Lower leg skin (tissue), 4 donors: ENCODE measurements around the gene PKDREJ. TPM values are rescaled to one million over a fixed set of nuclear protein-coding genes. Genes with fewer than 3 reads are reported as not detected.

ENCODE experiments used
- DNase-seq, 2 donors: peaks; one replicate each; pipeline ENCODE4 v3.0.0-alpha.2; 2019; ENCODE audit warnings: low spot score in 2 of 2
- H3K4me3 ChIP-seq: fragments of 200-600 bp; sonication (generic); 2 replicates; pipeline ENCODE4 v1.5.1; 2017; ENCODE audit warnings: mild to moderate bottlenecking, low read depth; ENCODE audit not compliant: poor library complexity, severe bottlenecking
- POLR2A ChIP-seq, 2 donors: fragments of 450-650 bp; IDR thresholded peaks; one replicate each; pipeline ENCODE4 v1.6.1; 2016 to 2017; ENCODE audit warnings: antibody characterized with exemption in 2 of 2, mild to moderate bottlenecking in 1 of 2, moderate library complexity in 1 of 2
- WGBS, 2 donors: methylation state at CpG; one replicate each; pipeline ENCODE4 v1.1.5; 2018; 5-methylcytosine and 5-hydroxymethylcytosine counted together
- intact Hi-C: fragments of 100-400 bp; cut with DNase I; formaldehyde crosslinking; loops from one replicate; pipeline ENCODE4 v1.15.0; 2023; ENCODE audit warnings: low total_unique reads
- total RNA-seq, 4 donors: library from RNA; depleted of rRNA; stranded (reverse); fragments of >200 nt; gene quantifications; one replicate each; pipeline ENCODE4 v1.1.0, GENCODE V29; 2016
- TF ChIP-seq, protein P1 (sequence below), 3 donors: fragments of 450-650 bp; IDR thresholded peaks; one replicate each; pipeline ENCODE4 v1.5.1; 2016; ENCODE audit warnings: antibody characterized with exemption in 3 of 3, mild to moderate bottlenecking in 3 of 3, moderate library complexity in 2 of 3

Gene PKDREJ
- total RNA-seq, 4 donors from 2014 or later: 0.15 to 0.23 (median 0.23) TPM; not detected in 1

DNA sequence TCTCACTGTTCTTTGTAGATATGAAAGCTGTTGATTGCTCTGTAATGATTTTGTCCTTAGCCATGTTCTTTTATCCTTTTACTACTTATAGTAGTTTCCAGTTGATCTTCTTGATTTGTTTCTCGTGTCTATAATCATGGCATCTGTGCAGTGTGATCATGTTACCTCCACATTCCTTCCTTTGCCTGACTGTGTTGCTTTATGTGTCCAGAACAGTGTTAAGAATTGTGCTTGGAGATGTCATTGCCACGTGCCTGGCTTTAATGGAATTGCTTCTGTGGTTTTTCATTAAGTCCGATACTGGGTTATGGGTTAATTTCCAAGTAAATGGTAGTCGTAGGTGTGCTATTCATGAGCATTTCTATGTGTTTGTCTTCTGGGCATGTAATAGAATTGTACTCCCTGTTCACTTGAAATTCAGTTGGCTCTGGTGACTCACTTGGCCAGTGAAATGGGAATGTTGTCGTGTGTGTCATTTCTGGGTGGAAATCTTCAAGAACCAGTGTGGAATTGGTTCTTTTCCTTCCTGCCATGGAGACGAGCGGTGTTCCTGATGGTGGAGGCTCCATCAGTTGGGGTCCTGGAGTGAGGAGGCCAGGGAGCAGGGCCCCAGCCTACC lies 40.3 kb upstream of the PKDREJ start:
- no peak overlapping the region for H3K4me3 ChIP-seq
- no peak for DNase-seq
- TF ChIP-seq, protein P1, sequence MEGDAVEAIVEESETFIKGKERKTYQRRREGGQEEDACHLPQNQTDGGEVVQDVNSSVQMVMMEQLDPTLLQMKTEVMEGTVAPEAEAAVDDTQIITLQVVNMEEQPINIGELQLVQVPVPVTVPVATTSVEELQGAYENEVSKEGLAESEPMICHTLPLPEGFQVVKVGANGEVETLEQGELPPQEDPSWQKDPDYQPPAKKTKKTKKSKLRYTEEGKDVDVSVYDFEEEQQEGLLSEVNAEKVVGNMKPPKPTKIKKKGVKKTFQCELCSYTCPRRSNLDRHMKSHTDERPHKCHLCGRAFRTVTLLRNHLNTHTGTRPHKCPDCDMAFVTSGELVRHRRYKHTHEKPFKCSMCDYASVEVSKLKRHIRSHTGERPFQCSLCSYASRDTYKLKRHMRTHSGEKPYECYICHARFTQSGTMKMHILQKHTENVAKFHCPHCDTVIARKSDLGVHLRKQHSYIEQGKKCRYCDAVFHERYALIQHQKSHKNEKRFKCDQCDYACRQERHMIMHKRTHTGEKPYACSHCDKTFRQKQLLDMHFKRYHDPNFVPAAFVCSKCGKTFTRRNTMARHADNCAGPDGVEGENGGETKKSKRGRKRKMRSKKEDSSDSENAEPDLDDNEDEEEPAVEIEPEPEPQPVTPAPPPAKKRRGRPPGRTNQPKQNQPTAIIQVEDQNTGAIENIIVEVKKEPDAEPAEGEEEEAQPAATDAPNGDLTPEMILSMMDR (IDR thresholded peaks at IDR 0.05): no peak
- TF ChIP-seq POLR2A (IDR thresholded peaks at IDR 0.05): no peak
- 84 to 86% methylated on average over 7 of the region's 7 CpGs for WGBS, 2 donors
- intact Hi-C loops: no loop called here

DNA sequence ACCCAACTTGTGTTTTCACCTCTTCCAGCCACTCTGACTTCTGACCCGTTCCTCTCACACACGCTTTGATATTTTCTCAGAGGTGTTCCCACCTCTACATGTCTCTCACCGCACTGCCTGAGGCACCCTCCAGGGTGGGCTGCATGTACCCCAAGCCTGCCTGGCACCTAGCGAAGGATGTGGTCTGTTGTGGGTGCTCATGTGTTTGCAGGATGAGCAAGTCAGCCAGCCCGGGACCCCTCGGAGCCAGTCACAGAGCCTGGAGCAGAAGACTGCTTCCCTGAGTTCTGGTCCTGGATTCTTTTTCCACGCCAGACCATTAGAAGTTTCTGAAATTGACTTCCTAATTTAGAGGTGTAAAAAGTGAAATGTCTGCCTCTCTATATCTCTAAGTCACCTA lies 37.3 kb upstream of the PKDREJ start:
- 93 to 95% methylated on average over 7 of the region's 7 CpGs for WGBS, 2 donors
- DNase-seq: no peak
- TF ChIP-seq POLR2A (IDR thresholded peaks at IDR 0.05): no peak
- TF ChIP-seq, protein P1 (IDR thresholded peaks at IDR 0.05): no peak
- no peak overlapping the region for H3K4me3 ChIP-seq
- intact Hi-C loops: no loop called here

DNA sequence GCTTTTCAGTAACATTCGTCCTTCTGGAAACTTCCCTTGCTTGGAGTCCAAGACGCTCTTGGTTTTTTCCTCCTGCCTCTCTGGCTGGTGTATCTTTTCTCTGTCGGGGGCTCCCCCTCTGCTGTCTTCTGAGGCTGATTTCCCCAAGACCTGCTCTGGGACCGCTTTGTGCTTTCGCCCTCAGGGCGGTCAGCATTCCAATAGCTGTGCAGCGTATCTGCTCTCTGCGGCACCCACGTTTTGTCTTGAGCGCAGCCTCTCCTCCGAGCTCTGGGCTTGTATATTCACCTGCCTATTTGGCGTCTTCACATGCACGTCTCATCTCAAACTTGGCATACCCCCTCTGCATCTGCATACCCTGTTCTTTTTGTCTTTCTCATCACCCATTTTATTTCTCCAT lies 36.0 kb upstream of the PKDREJ start:
- DNase-seq: no peak
- no peak overlapping the region for H3K4me3 ChIP-seq
- TF ChIP-seq, protein P1 (IDR thresholded peaks at IDR 0.05): no peak
- TF ChIP-seq POLR2A (IDR thresholded peaks at IDR 0.05): no peak
- intact Hi-C loops: no loop called here
- WGBS, 2 donors: 93% methylated on average over 13 of the region's 13 CpGs

DNA sequence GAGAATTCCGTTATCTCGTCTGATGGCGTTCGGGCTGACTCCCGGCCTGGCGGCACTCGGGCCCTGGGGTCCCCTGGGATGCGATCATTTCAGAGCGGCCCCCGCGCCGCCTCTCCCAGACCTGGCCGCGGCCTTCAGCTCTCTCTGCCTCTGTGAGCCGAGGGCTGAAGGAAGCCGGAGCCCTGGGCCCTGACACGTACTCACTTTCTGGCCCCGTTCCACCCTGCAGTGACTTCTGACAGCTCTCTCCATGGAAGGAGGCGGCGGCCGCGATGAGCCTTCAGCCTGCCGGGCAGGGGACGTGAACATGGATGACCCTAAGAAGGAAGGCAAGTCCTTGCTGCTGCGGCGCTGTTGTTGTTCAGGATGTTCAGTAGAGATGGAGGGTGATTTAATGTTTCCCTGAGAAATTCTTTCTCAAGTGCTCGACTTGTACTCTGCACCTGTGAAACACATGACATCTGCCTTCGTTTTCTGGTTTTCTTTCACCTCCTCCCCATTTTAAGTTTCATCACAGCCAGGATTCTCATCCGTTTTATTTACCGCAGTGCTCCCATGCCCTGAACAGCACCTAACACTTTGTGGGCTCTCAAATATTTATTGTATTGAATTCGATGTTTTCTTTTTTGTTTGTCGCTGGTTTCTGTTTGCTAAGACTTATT lies 34.1 kb upstream of the PKDREJ start:
- intact Hi-C loops: no loop called here
- no peak for TF ChIP-seq POLR2A (IDR thresholded peaks at IDR 0.05)
- TF ChIP-seq, protein P1 (IDR thresholded peaks at IDR 0.05): no peak
- H3K4me3 ChIP-seq: peak overlapping the region; percentile 26
- DNase-seq: no peak
- WGBS, 2 donors: 5 to 10% methylated on average over 18 to 31 of the region's 32 CpGs

DNA sequence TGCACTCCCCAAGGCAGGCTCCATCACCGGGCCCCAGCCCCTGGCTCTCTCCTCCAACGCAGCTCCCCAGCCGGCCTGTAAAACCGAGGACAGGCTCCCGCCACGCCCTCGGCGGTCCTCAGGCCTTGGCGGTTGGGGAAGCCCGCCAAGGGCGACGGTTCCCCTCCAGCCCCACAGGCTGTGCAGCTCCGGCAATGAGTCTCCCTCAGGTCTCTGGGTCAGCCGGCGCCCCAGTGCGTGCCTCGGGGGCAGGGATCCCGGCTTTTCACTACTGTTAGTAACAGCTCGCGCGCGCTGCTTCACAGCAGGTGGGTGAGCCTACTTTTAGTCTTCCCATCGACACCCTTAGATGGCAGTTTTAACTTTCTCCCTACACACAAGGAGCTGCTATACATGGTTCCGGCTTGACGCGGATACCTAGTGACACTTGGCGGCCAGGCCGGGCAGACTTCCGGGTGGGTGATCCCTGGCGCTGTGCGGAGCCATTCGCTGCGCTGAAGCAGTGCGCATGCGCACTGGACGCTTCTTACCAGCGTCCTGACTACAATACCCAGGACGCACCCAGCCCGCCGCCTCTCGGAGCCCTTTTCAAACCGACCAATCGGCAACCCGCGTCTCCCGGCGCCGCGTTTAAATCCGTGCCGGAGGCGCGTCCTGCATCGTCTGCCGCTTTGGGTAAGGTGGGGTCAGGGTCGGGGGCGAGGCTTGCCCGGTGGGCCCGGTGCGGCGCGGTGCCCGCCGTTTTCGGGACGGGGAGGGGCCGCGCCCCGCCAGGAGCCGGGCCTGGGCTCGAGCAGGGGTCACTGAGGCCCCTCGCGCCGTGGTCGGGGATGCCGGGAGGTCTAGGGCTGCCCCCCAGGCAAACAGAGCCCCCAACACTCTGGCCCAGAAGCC lies 33.4 kb upstream of the PKDREJ start, which contains the start of gene GTSE1:
Gene GTSE1 (plus strand): TSS at position 614 of the 894 bp plus-strand sequence. CDS start 531 bp downstream, outside the sequence.
- TF ChIP-seq, protein P1 (IDR thresholded peaks at IDR 0.05): no peak
- no peak for TF ChIP-seq POLR2A (IDR thresholded peaks at IDR 0.05)
- peak within 1 kb of the TSS; percentile 26 for H3K4me3 ChIP-seq
- DNase-seq: peak; percentile 97 to 100
- 1% methylated on average over 28 to 57 of the region's 76 CpGs for WGBS, 2 donors
- intact Hi-C loops: no loop called here
